ENCODE data around the gene RIMS1.
A peak's percentile ranks its signal among the peaks of the same experiment; 100 is the strongest.

Gene RIMS1

DNA sequence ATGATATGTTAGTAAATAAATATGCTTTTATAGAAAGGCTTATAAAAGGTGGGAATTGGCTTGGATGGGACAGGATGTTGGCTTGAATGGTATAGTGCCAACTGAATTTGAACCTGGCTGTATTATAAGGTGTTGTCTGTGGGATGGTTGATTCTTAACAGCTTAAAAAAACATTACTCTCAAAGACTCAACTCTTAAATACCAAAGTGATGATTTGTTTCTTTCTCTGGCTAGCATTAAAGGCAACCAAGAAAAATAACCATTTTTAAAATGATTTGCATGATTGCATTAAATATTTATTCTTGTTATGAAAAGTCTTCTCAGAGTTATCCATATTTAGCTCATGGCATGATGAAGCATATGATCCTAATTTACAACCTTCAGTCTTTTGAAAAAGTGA is 216.2 kb downstream of the RIMS1 start:
- DNase-seq (ENCODE audit: low spot score), result no peak

- no peak for DNase-seq (ENCODE audit: low spot score)
These were observed 225.3 kb downstream of the RIMS1 start for GRCh38 chr6:72111611-72112010.

DNA sequence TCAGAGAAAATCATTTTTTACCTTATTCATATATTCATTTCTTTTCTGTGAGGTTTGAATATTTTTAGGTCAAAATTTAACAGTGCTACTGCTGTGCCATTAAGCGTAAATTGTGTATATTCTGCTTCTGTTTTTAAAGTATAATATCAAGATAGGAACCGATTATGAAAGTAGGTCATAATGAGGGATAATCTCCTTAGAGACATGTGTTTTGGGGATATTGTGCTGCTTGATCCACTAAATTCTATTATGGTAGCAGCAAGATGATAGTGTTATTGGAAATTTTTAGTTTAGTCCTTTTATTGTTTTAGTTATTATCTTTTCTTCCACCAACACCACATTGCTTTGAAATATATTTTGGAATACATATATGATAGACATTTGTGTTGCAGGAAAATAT is 244.0 kb downstream of the RIMS1 start:
- no peak for DNase-seq (ENCODE audit: low spot score)

- no peak for DNase-seq (ENCODE audit: low spot score)
These were observed 246.1 kb downstream of the RIMS1 start for GRCh38 chr6:72132427-72132826.

- DNase-seq (ENCODE audit: low spot score), result no peak
These were observed 246.5 kb downstream of the RIMS1 start for GRCh38 chr6:72132851-72133250.

DNA sequence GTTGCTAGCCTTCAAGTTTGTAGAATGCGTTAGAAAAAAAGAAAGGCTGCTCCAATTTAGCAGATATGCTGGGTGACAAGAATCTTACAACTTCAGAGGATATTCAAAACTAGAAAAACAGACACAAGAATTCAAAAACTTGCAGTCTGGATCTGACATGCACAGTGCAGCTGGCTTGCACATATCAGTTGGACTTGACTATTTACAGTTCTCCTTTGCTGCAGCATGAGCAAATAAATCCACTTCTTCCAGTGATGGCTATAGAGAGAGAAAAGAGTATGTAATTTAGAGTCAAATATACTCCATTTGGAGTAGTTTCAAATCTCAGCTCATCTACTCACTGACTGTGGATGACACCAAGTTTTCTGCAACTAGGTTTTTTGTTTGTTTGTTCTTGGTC is 247.0 kb downstream of the RIMS1 start:
- no peak for DNase-seq (ENCODE audit: low spot score)

- no peak for DNase-seq (ENCODE audit: low spot score)
These were observed 254.4 kb downstream of the RIMS1 start for GRCh38 chr6:72140795-72141194.

- no peak for DNase-seq (ENCODE audit: low spot score)
These were observed 263.4 kb downstream of the RIMS1 start for GRCh38 chr6:72149715-72150114.

- DNase-seq (ENCODE audit: low spot score), result no peak
These were observed 265.4 kb downstream of the RIMS1 start for GRCh38 chr6:72151742-72152141.

GRCh38 chr6:72175916-72176315 is 289.6 kb downstream of the RIMS1 start:
- DNase-seq (ENCODE audit: low spot score), result no peak

GRCh38 chr6:72182337-72183246 is 296.2 kb downstream of the RIMS1 start:
- DNase-seq (ENCODE audit: low spot score), result peak; percentile 51

DNA sequence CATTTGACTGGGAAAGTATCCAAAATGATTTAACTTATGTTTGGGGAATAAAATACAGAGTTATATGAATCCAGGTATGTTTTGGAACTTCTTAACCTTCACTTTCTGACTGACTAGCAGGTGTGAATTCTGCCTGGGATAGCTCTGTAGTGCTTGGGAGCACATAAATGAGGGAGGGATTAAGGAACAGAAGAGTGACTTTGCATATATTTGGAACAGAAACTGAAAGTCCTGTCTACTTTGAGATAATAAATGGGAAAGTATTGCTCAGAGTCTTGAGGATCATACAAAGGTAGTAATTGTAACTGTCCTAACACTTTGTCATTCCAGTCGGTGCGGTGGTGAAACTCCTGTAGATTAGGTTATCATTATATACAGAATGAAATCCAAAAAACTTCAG is 317.6 kb downstream of the RIMS1 start:
- no peak for DNase-seq (ENCODE audit: low spot score)

DNA sequence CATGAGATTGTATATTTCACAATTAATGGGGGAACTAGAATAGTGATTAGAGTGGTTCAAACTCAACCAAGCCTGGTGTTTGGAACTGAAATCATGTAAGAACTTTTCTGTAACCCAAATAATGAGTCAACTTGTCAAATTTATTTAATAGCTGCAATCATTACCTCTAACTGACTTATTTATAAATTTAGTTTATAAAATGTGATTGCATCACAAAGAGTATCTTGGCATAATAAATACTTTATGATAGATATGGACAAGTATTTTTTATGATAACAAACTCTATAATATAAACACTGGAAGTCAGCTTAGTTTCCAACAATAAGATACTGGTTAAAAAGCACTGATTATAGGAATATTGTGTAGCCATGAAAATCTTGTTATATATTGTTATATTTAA is 319.1 kb downstream of the RIMS1 start:
- no peak for DNase-seq (ENCODE audit: low spot score)

GRCh38 chr6:72206606-72207005 is 320.3 kb downstream of the RIMS1 start:
- DNase-seq (ENCODE audit: low spot score), result no peak

DNA sequence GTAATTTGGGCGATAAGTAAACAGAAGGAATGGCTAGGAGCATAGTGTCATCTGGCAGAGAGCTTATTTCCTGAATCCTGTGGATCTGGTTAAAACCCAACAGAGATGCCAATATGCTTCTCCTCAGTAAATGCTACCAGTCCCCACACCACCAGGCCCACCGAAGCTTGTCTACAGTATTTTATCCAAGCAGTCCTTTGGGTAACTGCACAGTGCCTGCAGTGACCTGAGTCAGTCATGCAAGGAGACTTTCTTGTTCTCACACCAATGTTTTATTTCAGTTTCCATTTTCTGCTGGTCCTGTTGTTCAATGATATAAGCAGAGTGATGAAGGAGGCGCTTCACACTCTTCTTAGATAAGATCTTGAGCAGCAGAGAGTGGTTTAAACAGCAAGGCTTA is 326.3 kb downstream of the RIMS1 start:
- peak; percentile 99 for DNase-seq (ENCODE audit: low spot score)

DNA sequence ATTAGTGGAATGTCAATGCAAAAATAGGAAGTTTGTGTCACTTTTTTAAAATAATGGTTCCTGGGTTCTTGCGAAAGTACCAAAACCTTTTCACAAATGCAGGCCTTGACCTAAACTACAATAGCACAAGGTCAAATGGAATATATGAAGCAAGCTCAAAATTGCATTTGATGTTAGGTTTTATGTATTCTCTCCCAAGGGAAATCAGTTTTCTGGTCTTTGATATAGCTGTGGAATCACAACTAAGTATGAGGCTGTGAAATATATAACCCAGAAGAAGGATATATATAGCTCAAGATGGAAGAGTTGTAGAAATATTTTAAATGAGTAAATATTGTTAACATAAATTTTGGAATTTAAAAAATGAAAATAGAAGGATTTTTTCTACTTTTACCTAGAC is 327.3 kb downstream of the RIMS1 start:
- no peak for DNase-seq (ENCODE audit: low spot score)

- peak; percentile 77 for DNase-seq (ENCODE audit: low spot score)
These were observed 330.1 kb downstream of the RIMS1 start for GRCh38 chr6:72216222-72217068.

DNA sequence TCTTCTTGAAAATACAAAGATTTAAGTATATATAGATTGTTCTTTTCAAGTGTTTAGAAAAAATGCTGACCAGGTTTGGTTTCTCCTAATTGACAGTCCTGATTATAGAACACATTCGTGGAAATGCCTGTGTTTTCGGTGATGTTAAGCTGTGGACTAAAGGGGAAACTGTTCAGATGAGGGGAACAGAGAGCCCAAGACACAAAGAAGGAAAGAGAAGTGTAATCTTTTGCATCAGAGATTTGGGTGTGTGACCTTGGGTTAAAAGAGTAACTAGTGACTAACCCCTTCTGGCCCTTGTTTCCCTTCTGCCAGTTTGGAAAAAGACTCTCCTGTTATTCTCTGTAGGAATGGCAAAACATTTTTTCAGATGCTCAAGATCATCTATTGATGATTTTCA is 331.3 kb downstream of the RIMS1 start:
- peak; percentile 51 for DNase-seq (ENCODE audit: low spot score)

DNA sequence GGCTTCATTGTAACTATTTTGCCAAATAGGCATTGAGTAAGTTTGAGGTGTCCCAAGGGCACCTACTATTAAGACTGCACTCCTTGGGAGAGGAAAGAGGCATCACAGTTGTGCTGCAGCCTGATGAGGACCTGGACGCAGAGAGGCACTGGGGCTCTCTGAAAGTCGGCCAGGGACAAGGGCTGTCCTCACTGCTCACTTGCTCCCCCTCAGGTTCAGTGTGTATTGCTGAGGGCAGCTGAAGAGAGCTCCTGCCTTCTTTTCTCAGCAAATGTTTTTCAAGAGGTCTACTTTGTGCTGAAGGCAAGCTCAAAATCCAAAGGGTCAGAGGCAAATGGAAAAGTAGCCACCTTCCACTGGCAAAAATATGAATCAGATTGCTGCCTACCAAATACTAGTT is 331.8 kb downstream of the RIMS1 start:
- peak; percentile 94 for DNase-seq (ENCODE audit: low spot score)

DNA sequence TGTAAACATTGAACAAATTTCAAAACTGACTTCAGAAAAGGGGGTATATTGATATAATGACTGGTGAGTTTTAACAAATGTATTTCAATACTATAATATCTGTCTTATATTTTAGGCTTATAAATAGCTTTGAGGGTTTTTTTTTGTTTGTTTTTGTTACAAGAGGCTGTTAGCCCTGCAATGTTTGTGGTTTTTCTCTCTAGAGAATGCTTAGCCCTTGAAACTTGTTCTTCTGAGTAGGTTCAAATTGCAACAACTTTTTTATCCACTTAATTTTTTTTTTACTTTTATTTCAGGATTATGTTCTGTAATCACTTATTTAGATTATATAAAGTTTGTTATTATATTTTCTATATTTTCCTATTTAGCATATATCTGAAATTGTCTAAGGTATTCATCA is 333.2 kb downstream of the RIMS1 start:
- DNase-seq (ENCODE audit: low spot score), result no peak

DNA sequence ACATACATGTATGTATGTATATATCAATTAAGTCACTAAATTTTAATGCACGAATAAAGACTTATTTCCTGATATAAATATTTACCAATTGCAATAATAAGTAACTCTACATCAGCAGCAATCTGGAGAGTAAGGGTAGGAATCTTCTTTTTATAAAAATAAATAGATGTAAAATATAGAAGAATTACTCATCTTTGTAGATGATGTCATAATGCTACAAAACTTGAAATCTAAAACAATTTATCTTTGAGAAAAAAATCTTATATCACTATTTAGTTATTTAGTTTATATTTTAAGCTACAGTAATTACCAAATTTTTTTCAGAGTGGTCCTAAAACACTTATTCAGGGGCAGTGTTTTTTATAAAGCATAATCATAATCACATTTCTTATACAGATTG is 351.7 kb downstream of the RIMS1 start:
- no peak for DNase-seq (ENCODE audit: low spot score)

DNA sequence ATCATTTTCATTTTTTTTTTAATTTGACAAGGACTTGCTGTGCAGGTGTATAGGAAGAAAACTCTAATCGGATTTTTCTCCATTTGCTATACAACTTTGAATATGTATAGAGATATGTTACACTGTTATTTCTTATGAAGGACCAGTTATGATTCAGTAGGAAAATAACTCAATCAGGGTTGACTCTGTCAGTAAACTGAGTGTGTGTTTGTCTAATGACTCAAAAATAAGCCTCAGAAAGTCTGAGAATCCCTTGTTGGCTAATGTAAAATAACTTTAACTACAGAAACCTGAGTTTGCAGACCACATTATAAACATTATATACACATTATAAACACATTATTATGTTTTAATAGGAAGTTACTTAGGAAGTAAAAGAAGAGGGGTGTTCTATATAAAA is 352.6 kb downstream of the RIMS1 start:
- no peak for DNase-seq (ENCODE audit: low spot score)

- DNase-seq (ENCODE audit: low spot score), result no peak
These were observed 359.2 kb downstream of the RIMS1 start for GRCh38 chr6:72245565-72245964.
